Measurements from ENCODE around the gene RAB11A. TPM values are rescaled to one million over a fixed set of nuclear protein-coding genes. Genes with fewer than 3 reads are reported as not detected.

RAB11A gene
- total RNA-seq, 1 experiment from 2014 or later: 232 TPM

DNA sequence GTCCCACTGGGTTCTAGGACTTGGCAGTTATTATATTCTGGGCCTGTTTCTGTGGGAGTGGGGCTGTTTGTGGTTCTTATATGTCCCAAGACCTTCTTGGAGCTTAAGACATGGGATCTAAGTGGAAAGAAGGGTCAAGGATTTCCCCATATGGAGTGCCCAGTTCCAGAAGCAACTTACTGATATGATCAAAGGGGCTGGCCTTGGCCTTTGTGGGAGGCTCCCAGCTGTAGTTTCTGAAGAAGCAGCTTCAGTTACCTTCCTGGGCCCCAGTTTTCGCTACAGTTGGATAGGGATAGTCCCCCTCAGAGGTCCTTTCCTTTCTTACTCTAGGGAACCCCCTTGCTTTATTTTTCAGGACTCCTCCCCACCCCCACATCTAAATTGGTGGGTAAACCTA is 56.0 kb downstream of the RAB11A start:
- H3K4me1 Mint-ChIP-seq (ENCODE audit: low read depth, unreplicated experiment): no peaks in the 10 kb centered on the region
- Histone ChIP-seq H3K27me3 (replicated peaks; ENCODE audit: control insufficient read depth, insufficient read depth, low read length) (no peaks in the 10 kb centered on the region), H3K36me3 (ENCODE audit: control insufficient read depth, insufficient read depth, low read length) (0 out of 2 replicates have a peak, but pooled peaks cover 1% of the 10 kb centered on the region), H3K9me3 (no peaks in the 10 kb centered on the region), H3K4me1 (no peaks in the 10 kb centered on the region), H3K4me3 (ENCODE audit: low read depth, low read length) (no peak overlapping the region)
- TF ChIP-seq, protein P1, sequence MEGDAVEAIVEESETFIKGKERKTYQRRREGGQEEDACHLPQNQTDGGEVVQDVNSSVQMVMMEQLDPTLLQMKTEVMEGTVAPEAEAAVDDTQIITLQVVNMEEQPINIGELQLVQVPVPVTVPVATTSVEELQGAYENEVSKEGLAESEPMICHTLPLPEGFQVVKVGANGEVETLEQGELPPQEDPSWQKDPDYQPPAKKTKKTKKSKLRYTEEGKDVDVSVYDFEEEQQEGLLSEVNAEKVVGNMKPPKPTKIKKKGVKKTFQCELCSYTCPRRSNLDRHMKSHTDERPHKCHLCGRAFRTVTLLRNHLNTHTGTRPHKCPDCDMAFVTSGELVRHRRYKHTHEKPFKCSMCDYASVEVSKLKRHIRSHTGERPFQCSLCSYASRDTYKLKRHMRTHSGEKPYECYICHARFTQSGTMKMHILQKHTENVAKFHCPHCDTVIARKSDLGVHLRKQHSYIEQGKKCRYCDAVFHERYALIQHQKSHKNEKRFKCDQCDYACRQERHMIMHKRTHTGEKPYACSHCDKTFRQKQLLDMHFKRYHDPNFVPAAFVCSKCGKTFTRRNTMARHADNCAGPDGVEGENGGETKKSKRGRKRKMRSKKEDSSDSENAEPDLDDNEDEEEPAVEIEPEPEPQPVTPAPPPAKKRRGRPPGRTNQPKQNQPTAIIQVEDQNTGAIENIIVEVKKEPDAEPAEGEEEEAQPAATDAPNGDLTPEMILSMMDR (IDR thresholded peaks at IDR 0.05; ENCODE audit: insufficient read depth in 1 of 2, low read depth in 1 of 2, low read length in 1 of 2, severe bottlenecking in 1 of 2, unreplicated experiment in 1 of 2): no peak
- DNase-seq: no peak
- intact Hi-C loops (cut with micrococcal nuclease; ENCODE audit: unreplicated experiment): no loop called here
- H3K4me3 Mint-ChIP-seq (ENCODE audit: unreplicated experiment): no peak overlapping the region
- H3K27ac Mint-ChIP-seq (ENCODE audit: unreplicated experiment): no peak overlapping the region
- POLR2A ChIA-PET: no interaction called here
- H3K36me3 Mint-ChIP-seq (ENCODE audit: insufficient read depth, unreplicated experiment): no peaks in the 10 kb centered on the region
- no peaks in the 10 kb centered on the region for H3K9me3 Mint-ChIP-seq (ENCODE audit: unreplicated experiment)
- CTCF ChIA-PET: no interaction called here
- H3K27me3 Mint-ChIP-seq (ENCODE audit: insufficient read depth, unreplicated experiment): no peaks in the 10 kb centered on the region
- BruUV-seq (replicated peaks): no TSS peak

DNA sequence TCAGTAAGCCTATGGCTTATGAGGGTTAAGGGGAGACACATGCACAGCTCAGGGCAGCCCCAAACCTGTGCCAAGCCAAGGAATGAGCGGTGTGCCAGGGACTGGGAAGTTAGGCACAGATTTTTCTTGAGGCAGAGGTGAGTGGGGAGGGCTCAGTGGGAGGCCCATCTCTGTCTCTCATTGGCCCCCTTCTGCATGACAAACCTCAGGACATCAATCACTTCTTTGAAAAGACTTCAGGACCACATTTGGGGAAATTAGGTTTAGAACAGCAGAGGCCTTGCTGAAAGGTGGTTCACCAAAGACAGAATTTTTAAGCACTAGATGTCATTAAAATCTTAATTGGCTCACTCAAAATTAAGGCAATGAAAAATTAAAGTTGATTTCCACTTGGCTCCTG is 57.2 kb downstream of the RAB11A start:
- DNase-seq: no peak
- Mint-ChIP-seq H3K27me3 (ENCODE audit: insufficient read depth, unreplicated experiment) (no peaks in the 10 kb centered on the region), H3K4me3 (ENCODE audit: unreplicated experiment) (no peak overlapping the region), H3K9me3 (ENCODE audit: unreplicated experiment) (no peaks in the 10 kb centered on the region), H3K36me3 (ENCODE audit: insufficient read depth, unreplicated experiment) (no peaks in the 10 kb centered on the region), H3K27ac (ENCODE audit: unreplicated experiment) (no peak overlapping the region), H3K4me1 (ENCODE audit: low read depth, unreplicated experiment) (no peaks in the 10 kb centered on the region)
- Histone ChIP-seq H3K9me3 (no peaks in the 10 kb centered on the region), H3K4me1 (no peaks in the 10 kb centered on the region), H3K27me3 (replicated peaks; ENCODE audit: control insufficient read depth, insufficient read depth, low read length) (no peaks in the 10 kb centered on the region), H3K36me3 (ENCODE audit: control insufficient read depth, insufficient read depth, low read length) (no peaks in the 10 kb centered on the region), H3K4me3 (ENCODE audit: low read depth, low read length) (no peak overlapping the region)
- POLR2A ChIA-PET: no interaction called here
- no TSS peak for BruUV-seq (replicated peaks)
- intact Hi-C loops (cut with micrococcal nuclease; ENCODE audit: unreplicated experiment): no loop called here
- TF ChIP-seq, protein P1 (IDR thresholded peaks at IDR 0.05; ENCODE audit: insufficient read depth in 1 of 2, low read depth in 1 of 2, low read length in 1 of 2, severe bottlenecking in 1 of 2, unreplicated experiment in 1 of 2): no peak
- CTCF ChIA-PET: no interaction called here

DNA sequence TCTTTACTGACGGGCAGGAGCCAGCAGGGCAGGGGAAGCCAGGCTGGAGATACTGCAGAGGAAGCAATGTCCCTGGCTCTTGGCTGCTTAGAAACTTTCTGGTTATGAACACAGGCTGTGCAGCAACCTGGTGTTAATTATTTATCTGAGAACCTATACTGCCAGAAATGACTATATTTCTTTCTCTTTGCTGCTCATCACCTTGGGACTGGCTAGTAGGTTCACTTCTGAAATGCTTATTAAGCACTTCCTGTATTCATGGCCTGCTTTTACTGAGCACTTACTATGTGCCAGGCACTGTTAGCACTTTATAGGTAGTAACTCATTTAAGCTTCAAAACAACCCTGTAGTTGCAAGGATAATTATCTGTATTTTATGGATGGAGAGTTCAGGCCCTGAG is 57.6 kb downstream of the RAB11A start:
- H3K4me1 Mint-ChIP-seq (ENCODE audit: low read depth, unreplicated experiment): no peaks in the 10 kb centered on the region
- no peaks in the 10 kb centered on the region for H3K36me3 ChIP-seq (ENCODE audit: control insufficient read depth, insufficient read depth, low read length)
- no peak overlapping the region for H3K27ac Mint-ChIP-seq (ENCODE audit: unreplicated experiment)
- BruUV-seq (replicated peaks): no TSS peak
- intact Hi-C loops (cut with micrococcal nuclease; ENCODE audit: unreplicated experiment): no loop called here
- TF ChIP-seq, protein P1 (IDR thresholded peaks at IDR 0.05; ENCODE audit: insufficient read depth in 1 of 2, low read depth in 1 of 2, low read length in 1 of 2, severe bottlenecking in 1 of 2, unreplicated experiment in 1 of 2): no peak
- POLR2A ChIA-PET: no interaction called here
- H3K36me3 Mint-ChIP-seq (ENCODE audit: insufficient read depth, unreplicated experiment): no peaks in the 10 kb centered on the region
- H3K27me3 Mint-ChIP-seq (ENCODE audit: insufficient read depth, unreplicated experiment): no peaks in the 10 kb centered on the region
- H3K9me3 Mint-ChIP-seq (ENCODE audit: unreplicated experiment): no peaks in the 10 kb centered on the region
- CTCF ChIA-PET: no interaction called here
- H3K4me3 Mint-ChIP-seq (ENCODE audit: unreplicated experiment): no peak overlapping the region
- H3K4me3 ChIP-seq (ENCODE audit: low read depth, low read length): no peak overlapping the region
- H3K9me3 ChIP-seq: no peaks in the 10 kb centered on the region
- H3K4me1 ChIP-seq: no peaks in the 10 kb centered on the region
- H3K27me3 ChIP-seq (replicated peaks; ENCODE audit: control insufficient read depth, insufficient read depth, low read length): no peaks in the 10 kb centered on the region
- no peak for DNase-seq
